GM12878 (cell line): Measurements from ENCODE around the gene KCNC1. TPM values are rescaled to one million over a fixed set of nuclear protein-coding genes. Genes with fewer than 3 reads are reported as not detected.

Experiments used
- ATAC-seq: fragments of 200-7000 bp; cut with Tn5 transposase; 3 replicates; pipeline ENCODE4 v1.9.1; 2020; ENCODE audit warnings: mild to moderate bottlenecking, moderate library complexity
- BruUV-seq: library from RNA; stranded (reverse); fragments of 400-500 nt; replicated peaks from 2 replicates; lab custom pipeline; 2021; lab: Mats Ljungman, UMichigan
- CTCF ChIA-PET: fragments of 300-600 bp; sonication (Branson Sonifier 250); formaldehyde crosslinking; extraction: SDS; loops from one replicate; lab custom pipeline; 2021; ENCODE audit warnings: inconsistent platforms; lab: Yijun Ruan, JAX
- POLR2A ChIA-PET: fragments of 350-600 bp; formaldehyde crosslinking; extraction: SDS; loops from one replicate; lab custom pipeline; 2021; ENCODE audit warnings: inconsistent platforms; lab: Charles Lee
- RAD21 ChIA-PET: fragments of 300-600 bp; sonication (Branson Sonifier 250); formaldehyde crosslinking; loops from one replicate; lab custom pipeline; 2023; ENCODE audit warnings: antibody characterized with exemption; ENCODE audit not compliant: unreplicated experiment; lab: Charles Lee
- SMC1A ChIA-PET: fragments of 300-600 bp; sonication (Branson Sonifier 250); formaldehyde crosslinking; loops from one replicate; lab custom pipeline; 2023; ENCODE audit not compliant: unreplicated experiment, uncharacterized antibody; lab: Charles Lee
- DNase-seq: peaks from one replicate; pipeline ENCODE4 v3.0.0-alpha.2; 2011; ENCODE audit warnings: low read depth, low spot score
- FAIRE-seq: peaks from 3 replicates; lab custom pipeline; 2011; peaks lifted over from hg19 to GRCh38; lab: Jason Lieb, UNC
- H2AFZ ChIP-seq: 2 replicates; pipeline ENCODE4 v1.6.0; 2011; ENCODE audit warnings: low read depth, low read length, control low read depth; ENCODE audit not compliant: control insufficient read depth
- H3K27ac ChIP-seq: 2 replicates; pipeline ENCODE4 v1.5.1; 2011; ENCODE audit warnings: control low read depth; ENCODE audit not compliant: control insufficient read depth, insufficient read depth
- H3K27me3 ChIP-seq, 2 experiments: replicated peaks in 1 of 2; 2 replicates each; pipeline versions ENCODE4 v1.6.0 to v1.6.1; 2011; ENCODE audit warnings: low read length in 1 of 2; ENCODE audit not compliant: control insufficient read depth in 2 of 2, insufficient read depth in 2 of 2
- H3K36me3 ChIP-seq, 2 experiments: 2 replicates each; pipeline ENCODE4 v1.5.1; 2011; ENCODE audit warnings: low read length in 1 of 2; ENCODE audit not compliant: control insufficient read depth in 2 of 2, insufficient read depth in 2 of 2
- H3K4me1 ChIP-seq: 2 replicates; pipeline ENCODE4 v1.6.1; 2011; ENCODE audit warnings: mild to moderate bottlenecking, low read length, moderate library complexity, mixed read lengths; ENCODE audit not compliant: control insufficient read depth, insufficient read depth
- H3K4me2 ChIP-seq: 2 replicates; pipeline ENCODE4 v1.6.0; 2011; ENCODE audit warnings: control low read depth; ENCODE audit not compliant: control insufficient read depth, insufficient read depth
- H3K4me3 ChIP-seq: fragments of 200-600 bp; sonication (generic); 2 replicates; pipeline ENCODE4 v1.5.1; 2016
- H3K79me2 ChIP-seq: 2 replicates; pipeline ENCODE4 v1.6.0; 2011; ENCODE audit warnings: low read length; ENCODE audit not compliant: control insufficient read depth, insufficient read depth
- H3K9ac ChIP-seq: 2 replicates; pipeline ENCODE4 v1.8.0; 2011; ENCODE audit warnings: low read length, control low read depth, mixed read lengths; ENCODE audit not compliant: control insufficient read depth, insufficient read depth
- H3K9me3 ChIP-seq: replicated peaks from 3 replicates; pipeline ENCODE4 v1.5.1; 2011; ENCODE audit warnings: mild to moderate bottlenecking, low read length; ENCODE audit not compliant: control insufficient read depth, insufficient read depth
- H4K20me1 ChIP-seq: 2 replicates; pipeline ENCODE4 v1.6.0; 2011; ENCODE audit not compliant: control insufficient read depth, insufficient read depth
- MEF2B ChIP-seq: fragments of 450-650 bp; IDR thresholded peaks from 2 replicates; pipeline ENCODE4 v1.6.1; 2018; ENCODE audit warnings: mild to moderate bottlenecking, moderate library complexity; ENCODE audit not compliant: partially characterized antibody, poor library complexity, severe bottlenecking
- YBX1 ChIP-seq: fragments of 450-650 bp; IDR thresholded peaks from 2 replicates; pipeline ENCODE4 v1.6.1; 2016; ENCODE audit warnings: antibody characterized with exemption
- ZNF384 ChIP-seq: IDR thresholded peaks from 2 replicates; pipeline ENCODE4 v1.6.1; 2012; ENCODE audit warnings: low read depth, mild to moderate bottlenecking, low read length, improper control_type of control experiment, borderline replicate concordance
- WGBS: methylation state at CpG from one replicate; pipeline ENCODE4 v1.1.6; 2016; ENCODE audit warnings: low lambda C conversion rate; ENCODE audit not compliant: insufficient replicate concordance, insufficient coverage; ENCODE audit errors: missing lambda C conversion rate; 5-methylcytosine and 5-hydroxymethylcytosine counted together
- in situ Hi-C: fragments of 300-500 bp; cut with MboI; formaldehyde crosslinking; loops from 9 replicates; pipeline ENCODE4 v1.14.3; 2018; ENCODE audit warnings: mixed read lengths
- intact Hi-C: fragments of 100-400 bp; cut with micrococcal nuclease; formaldehyde crosslinking; loops from one replicate; pipeline ENCODE4 v1.14.2; 2022; ENCODE audit not compliant: unreplicated experiment
- polyA plus RNA-seq, 11 experiments: library from polyadenylated mRNA; depleted of rRNA in 4 of 11; unstranded in 6 of 11; stranded (reverse) in 5 of 11; fragments of >200 nt; fragmentation: Nextera tagmentation in 4 of 11; fragmentation: Illumina TruSeq in 1 of 11; extraction: Ambion mirVana in 4 of 11; extraction: Trizol in 1 of 11; gene quantifications; 1 replicate in 1 of 11; 2 replicates in 10 of 11; pipeline versions ENCODE4 v1.2.1 to v1.2.3, GENCODE V29; 2011 to 2016; ENCODE audit warnings: inconsistent platforms in 2 of 11, missing spikeins in 2 of 11, low read depth in 1 of 11
- total RNA-seq, 4 experiments: library from RNA; depleted of rRNA in 3 of 4; stranded (reverse); fragments of >200 nt in 3 of 4; fragmentation: Illumina TruSeq in 1 of 4; extraction: Trizol in 1 of 4; gene quantifications; 2 replicates each; pipeline versions ENCODE4 v1.2.1 to v1.2.3, GENCODE V29; 2013 to 2021
- TF ChIP-seq, protein P1 (sequence below): IDR thresholded peaks from 2 replicates; pipeline ENCODE4 v1.6.1; 2012; ENCODE audit warnings: low read depth, low read length, improper control_type of control experiment
- TF ChIP-seq, protein P2 (sequence below): fragments of 450-650 bp; IDR thresholded peaks from 2 replicates; pipeline ENCODE4 v1.6.1; 2017; ENCODE audit warnings: mild to moderate bottlenecking
- TF ChIP-seq, protein P3 (sequence below): IDR thresholded peaks from 2 replicates; pipeline ENCODE4 v1.6.1; 2011; ENCODE audit warnings: low read depth, low read length, improper control_type of control experiment, borderline replicate concordance

KCNC1 gene
- total and polyA plus RNA-seq, 10 of the 15 experiments (the other 5 are each of a cell fraction or from before 2014, with no cell fraction given) = 0.27 to 0.34 TPM; not detected in 8

DNA sequence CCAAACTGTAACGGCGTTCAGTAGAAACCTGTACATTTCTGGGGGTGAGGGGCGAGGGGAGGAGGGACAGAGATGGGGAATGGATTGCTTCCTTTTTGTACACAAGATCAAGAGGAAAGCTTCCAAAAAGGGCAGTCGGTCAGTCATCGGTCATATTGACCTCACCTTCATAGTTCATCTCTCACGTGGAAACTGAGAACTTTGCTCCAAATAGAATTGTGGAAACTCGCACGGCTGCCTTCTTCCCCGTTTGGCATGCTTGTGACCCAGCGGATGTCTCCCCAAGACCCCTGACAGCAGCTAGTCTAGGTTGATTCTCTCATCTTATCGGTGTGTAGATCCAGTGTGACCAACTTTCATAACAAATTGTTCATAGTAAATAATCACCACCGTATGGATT, 47.6 kb downstream of the KCNC1 start:
- CTCF ChIA-PET = interaction anchor here (0.7 to 1.1 kb wide), 2 partner anchors 51 to 1106 kb away, joined by 3 read pairs; no protein-coding TSS in a partner anchor
- H3K79me2 ChIP-seq = no peaks in the 10 kb centered on the region
- H4K20me1 ChIP-seq = no peaks in the 10 kb centered on the region; the same call in 1 of the 2 replicates
- H3K9me3 ChIP-seq = no peaks in the 10 kb centered on the region
- H3K4me2 ChIP-seq = no peak overlapping the region
- H3K4me3 ChIP-seq = no peak overlapping the region
- 66% methylated on average over 12 of the region's 12 CpGs for WGBS
- intact Hi-C loops = no loop called here
- H3K27me3 ChIP-seq = no peaks in the 10 kb centered on the region
- no peaks in the 10 kb centered on the region for H3K4me1 ChIP-seq
- H3K36me3 ChIP-seq = no peaks in the 10 kb centered on the region; a peak in 1 of 4 replicates
- no peak for ATAC-seq
- no peak overlapping the region for H3K9ac ChIP-seq
- TF ChIP-seq, protein P1, sequence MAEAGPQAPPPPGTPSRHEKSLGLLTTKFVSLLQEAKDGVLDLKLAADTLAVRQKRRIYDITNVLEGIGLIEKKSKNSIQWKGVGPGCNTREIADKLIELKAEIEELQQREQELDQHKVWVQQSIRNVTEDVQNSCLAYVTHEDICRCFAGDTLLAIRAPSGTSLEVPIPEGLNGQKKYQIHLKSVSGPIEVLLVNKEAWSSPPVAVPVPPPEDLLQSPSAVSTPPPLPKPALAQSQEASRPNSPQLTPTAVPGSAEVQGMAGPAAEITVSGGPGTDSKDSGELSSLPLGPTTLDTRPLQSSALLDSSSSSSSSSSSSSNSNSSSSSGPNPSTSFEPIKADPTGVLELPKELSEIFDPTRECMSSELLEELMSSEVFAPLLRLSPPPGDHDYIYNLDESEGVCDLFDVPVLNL = no peak
- TF ChIP-seq, protein P2, sequence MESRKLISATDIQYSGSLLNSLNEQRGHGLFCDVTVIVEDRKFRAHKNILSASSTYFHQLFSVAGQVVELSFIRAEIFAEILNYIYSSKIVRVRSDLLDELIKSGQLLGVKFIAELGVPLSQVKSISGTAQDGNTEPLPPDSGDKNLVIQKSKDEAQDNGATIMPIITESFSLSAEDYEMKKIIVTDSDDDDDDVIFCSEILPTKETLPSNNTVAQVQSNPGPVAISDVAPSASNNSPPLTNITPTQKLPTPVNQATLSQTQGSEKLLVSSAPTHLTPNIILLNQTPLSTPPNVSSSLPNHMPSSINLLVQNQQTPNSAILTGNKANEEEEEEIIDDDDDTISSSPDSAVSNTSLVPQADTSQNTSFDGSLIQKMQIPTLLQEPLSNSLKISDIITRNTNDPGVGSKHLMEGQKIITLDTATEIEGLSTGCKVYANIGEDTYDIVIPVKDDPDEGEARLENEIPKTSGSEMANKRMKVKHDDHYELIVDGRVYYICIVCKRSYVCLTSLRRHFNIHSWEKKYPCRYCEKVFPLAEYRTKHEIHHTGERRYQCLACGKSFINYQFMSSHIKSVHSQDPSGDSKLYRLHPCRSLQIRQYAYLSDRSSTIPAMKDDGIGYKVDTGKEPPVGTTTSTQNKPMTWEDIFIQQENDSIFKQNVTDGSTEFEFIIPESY = no peak
- TF ChIP-seq ZNF384 (no peak), YBX1 (no peak), MEF2B (no peak)
- TF ChIP-seq, protein P3, sequence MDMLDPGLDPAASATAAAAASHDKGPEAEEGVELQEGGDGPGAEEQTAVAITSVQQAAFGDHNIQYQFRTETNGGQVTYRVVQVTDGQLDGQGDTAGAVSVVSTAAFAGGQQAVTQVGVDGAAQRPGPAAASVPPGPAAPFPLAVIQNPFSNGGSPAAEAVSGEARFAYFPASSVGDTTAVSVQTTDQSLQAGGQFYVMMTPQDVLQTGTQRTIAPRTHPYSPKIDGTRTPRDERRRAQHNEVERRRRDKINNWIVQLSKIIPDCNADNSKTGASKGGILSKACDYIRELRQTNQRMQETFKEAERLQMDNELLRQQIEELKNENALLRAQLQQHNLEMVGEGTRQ = no peak
- TF ChIP-seq, all 136 proteins: peak for 0
- Histone ChIP-seq H2AFZ (no peak overlapping the region), H3K27ac (no peak overlapping the region)
- DNase-seq (no peak), FAIRE-seq (no peak)
- BruUV-seq = no TSS peak
- POLR2A ChIA-PET = no interaction called here
- in situ Hi-C loops = no loop called here
- SMC1A ChIA-PET = no interaction called here
- RAD21 ChIA-PET = no interaction called here
